Effector memory CD4-positive, alpha-beta T cell (primary cell): ENCODE data around the gene AP5S1.
"Not testable (repeated sequence)": the region's sequence is repeated elsewhere in the genome, so short reads cannot be mapped to it uniquely, and the experiment has no call there.

Source experiments
- DNase-seq, 3 donors: peaks; one replicate each; pipeline ENCODE4 v3.0.0-alpha.2; 2020
- H3K27ac ChIP-seq: 2 replicates; pipeline ENCODE4 v1.7.0; 2013; ENCODE audit warnings: mild to moderate bottlenecking, low read length, moderate library complexity; ENCODE audit not compliant: insufficient read depth, poor library complexity, severe bottlenecking
- H3K27me3 ChIP-seq: replicated peaks from 2 replicates; pipeline ENCODE4 v1.7.0; 2013; ENCODE audit warnings: mild to moderate bottlenecking, low read length; ENCODE audit not compliant: insufficient read depth, control insufficient read depth, poor library complexity, severe bottlenecking
- H3K36me3 ChIP-seq: 2 replicates; pipeline ENCODE4 v1.7.0; 2013; ENCODE audit warnings: mild to moderate bottlenecking, low read length, moderate library complexity; ENCODE audit not compliant: control insufficient read depth, insufficient read depth
- H3K4me1 ChIP-seq: 2 replicates; pipeline ENCODE4 v1.7.0; 2013; ENCODE audit warnings: low read length, mild to moderate bottlenecking; ENCODE audit not compliant: control insufficient read depth, insufficient read depth, poor library complexity, severe bottlenecking
- H3K4me3 ChIP-seq: 2 replicates; pipeline ENCODE4 v1.7.0; 2013; ENCODE audit warnings: low read length, low read depth, mild to moderate bottlenecking; ENCODE audit not compliant: insufficient read depth, poor library complexity, severe bottlenecking
- H3K9me3 ChIP-seq: 2 replicates; pipeline ENCODE4 v1.7.0; 2013; ENCODE audit warnings: mild to moderate bottlenecking, low read length, moderate library complexity; ENCODE audit not compliant: control insufficient read depth

The AP5S1 gene

DNA sequence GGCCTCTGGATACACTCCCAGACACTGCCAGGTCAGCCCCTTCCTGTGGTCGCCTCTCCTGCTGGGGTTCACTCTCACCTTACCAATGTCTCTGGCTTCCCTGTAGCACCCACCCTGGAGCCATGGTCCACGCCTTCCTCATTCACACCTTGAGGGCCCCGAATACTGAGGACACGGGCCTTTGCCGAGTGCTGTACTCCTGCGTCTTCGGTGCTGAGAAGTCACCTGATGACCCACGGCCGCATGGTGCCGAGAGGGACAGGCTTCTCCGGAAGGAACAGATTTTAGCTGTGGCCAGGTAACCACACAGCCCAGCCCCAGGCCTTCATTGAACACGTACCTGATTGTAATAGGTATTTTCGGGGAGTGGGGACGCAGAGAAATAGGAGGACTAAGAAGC lies 1.6 kb downstream of the AP5S1 start:
- Histone ChIP-seq H3K4me1 (peaks cover 15% of the 10 kb centered on the region), H3K27ac (no peak overlapping the region), H3K36me3 (peaks cover 25% of the 10 kb centered on the region), H3K27me3 (no peaks in the 10 kb centered on the region), H3K4me3 (no peak overlapping the region), H3K9me3 (no peaks in the 10 kb centered on the region)
- DNase-seq = no peak

DNA sequence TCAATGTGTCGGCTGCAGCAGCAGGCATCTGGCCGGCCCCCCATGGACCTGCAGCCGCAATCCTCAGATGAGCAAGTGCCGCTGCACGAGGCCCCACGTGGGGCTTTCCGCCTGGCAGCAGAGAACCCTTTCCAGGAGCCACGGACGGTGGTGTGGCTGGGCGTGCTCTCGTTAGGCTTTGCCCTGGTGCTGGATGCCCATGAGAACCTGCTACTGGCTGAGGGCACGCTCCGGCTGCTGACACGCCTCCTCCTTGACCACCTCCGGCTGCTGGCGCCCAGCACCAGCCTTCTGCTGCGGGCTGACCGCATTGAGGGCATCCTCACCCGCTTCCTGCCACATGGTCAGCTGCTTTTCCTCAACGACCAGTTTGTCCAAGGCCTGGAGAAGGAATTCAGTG lies 3.5 kb downstream of the AP5S1 start:
- no peak overlapping the region for H3K4me3 ChIP-seq
- no peak for DNase-seq
- peaks cover 9% of the 10 kb centered on the region for H3K4me1 ChIP-seq
- no peaks in the 10 kb centered on the region for H3K27me3 ChIP-seq
- H3K9me3 ChIP-seq = no peaks in the 10 kb centered on the region
- no peak overlapping the region for H3K27ac ChIP-seq
- H3K36me3 ChIP-seq = peaks cover 25% of the 10 kb centered on the region

DNA sequence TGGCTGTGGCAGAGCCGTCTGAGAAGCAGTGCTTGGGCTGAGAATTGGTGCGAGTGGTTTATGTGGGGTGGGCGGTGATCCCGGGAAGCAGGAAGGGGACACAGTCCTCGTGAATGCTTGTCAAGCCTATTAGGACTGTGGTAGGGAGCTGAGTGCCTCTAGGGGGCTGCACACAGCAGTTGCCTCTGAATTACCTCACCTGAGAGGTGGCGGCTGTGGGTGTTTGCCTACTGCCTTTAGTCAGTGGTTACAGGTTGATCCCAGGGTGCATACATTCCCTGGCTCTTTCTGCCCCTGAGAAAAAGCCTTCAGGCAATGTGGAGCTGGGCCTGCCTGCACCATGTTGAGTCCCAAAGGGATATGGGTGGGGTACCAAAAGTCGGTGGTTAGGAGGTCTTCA lies 5.2 kb downstream of the AP5S1 start:
- H3K36me3 ChIP-seq = peaks cover 25% of the 10 kb centered on the region
- H3K9me3 ChIP-seq = no peaks in the 10 kb centered on the region
- H3K4me1 ChIP-seq = no peaks in the 10 kb centered on the region
- no peak overlapping the region for H3K27ac ChIP-seq
- no peaks in the 10 kb centered on the region for H3K27me3 ChIP-seq
- DNase-seq = no peak
- no peak overlapping the region for H3K4me3 ChIP-seq

DNA sequence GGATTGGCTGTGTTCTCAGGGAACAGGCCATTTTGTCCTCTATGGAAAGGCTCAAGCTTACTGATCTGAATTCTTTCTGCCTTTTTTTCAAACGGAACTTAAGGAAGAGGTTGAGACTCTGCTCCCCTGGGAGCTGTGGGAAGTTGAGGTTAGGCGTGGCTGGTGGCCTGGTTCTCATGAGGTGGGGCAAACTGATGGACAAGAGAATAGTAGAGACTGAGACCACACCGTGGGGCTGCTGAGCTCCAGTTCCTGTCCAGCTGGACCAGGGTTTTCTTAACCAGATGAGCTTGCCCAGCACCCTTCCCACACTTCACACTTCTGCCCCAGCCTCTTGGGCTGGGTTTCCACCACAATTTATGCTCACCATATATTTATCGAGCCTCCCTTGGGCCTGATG lies 6.1 kb downstream of the AP5S1 start:
- DNase-seq = no peak
- peaks cover 25% of the 10 kb centered on the region for H3K36me3 ChIP-seq
- no peak overlapping the region for H3K27ac ChIP-seq
- H3K4me1 ChIP-seq = no peaks in the 10 kb centered on the region
- H3K4me3 ChIP-seq = no peak overlapping the region
- no peaks in the 10 kb centered on the region for H3K9me3 ChIP-seq
- no peaks in the 10 kb centered on the region for H3K27me3 ChIP-seq

DNA sequence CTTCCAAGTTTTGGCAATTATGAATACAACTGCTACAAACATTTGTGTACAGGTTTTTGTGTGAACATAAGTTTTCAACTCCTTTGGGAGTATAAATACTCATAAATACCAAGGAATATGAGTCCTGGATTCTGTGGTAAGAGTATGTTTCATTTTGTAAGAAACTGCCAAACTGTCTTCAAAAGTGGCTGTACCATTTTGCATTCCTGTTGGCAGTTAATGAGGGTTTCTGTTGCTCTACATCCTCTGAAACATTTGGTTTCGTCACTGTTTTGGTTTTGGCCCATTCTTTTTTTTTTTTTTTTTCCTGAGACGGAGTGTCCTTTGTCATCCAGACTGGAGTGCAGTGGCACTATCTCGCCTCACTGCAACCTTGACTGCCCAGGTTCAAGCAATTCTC lies 8.5 kb downstream of the AP5S1 start:
- peaks cover 13% of the 10 kb centered on the region for H3K36me3 ChIP-seq
- no peaks in the 10 kb centered on the region for H3K27me3 ChIP-seq
- no peaks in the 10 kb centered on the region for H3K9me3 ChIP-seq
- no peaks in the 10 kb centered on the region for H3K4me1 ChIP-seq
- DNase-seq = no peak
- no peak overlapping the region for H3K27ac ChIP-seq
- H3K4me3 ChIP-seq = no peak overlapping the region

DNA sequence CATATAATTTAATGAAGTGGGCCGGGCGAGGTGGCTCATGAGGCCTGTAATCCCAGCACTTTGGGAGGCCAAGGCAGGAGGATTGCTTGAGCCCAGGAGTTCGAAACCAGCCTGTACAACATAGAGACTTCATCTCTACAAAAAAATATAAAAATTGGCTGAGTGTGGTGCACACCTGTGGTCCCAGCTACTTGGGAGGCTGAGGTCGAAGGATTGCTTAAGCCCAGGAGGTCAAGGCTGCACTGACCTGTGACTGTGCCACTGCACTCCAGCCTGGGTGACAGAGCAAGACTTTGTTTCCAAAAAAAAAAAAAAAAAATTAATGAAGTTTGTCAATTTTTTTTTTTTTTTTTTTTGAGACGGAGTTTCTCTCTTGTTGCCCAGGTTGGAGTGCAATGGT lies 9.5 kb downstream of the AP5S1 start:
- H3K27ac ChIP-seq, H3K4me3 ChIP-seq, H3K36me3 ChIP-seq, H3K9me3 ChIP-seq, H3K4me1 ChIP-seq, H3K27me3 ChIP-seq, DNase-seq: not testable (repeated sequence)

DNA sequence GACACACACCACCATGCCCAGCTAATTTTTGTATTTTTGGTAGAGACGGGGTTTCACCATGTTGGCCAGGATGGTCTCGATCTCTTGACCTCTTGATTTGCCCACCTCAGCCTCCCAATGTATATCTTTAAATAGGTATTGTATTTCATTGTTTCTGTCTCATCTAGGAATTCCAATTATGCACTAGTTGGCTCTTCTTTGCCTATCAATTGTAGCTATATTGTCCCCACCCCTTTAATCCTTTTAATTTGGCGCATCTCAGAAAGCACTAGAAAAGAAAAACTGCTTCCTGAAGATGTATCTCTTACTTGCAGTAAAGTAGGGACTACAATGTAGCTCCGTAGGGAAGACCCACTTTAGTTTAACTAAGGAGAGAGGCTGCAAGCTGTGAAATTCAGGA lies 15.8 kb downstream of the AP5S1 start:
- Histone ChIP-seq H3K4me1 (no peaks in the 10 kb centered on the region), H3K27me3 (no peaks in the 10 kb centered on the region), H3K4me3 (no peak overlapping the region), H3K36me3 (no peaks in the 10 kb centered on the region), H3K9me3 (no peaks in the 10 kb centered on the region), H3K27ac (no peak overlapping the region)
- DNase-seq = no peak

DNA sequence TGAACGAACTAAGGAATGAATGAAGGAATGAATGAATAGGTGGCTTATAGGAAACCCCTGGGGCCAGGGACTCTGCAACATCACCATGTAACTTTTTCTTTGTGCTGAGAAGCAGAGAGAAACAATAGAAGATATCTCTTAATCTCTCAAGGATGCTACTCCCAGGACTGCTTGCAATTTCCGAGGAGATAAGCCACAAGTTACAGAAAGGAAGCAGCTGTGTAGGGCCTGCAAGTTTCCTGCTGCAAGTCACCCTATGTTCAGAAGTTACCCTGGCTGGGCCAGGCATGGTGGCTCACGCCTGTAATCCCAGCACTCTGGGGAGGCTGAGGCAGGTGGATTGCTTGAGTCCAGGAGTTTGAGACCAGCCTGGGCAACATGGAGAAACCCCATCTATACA lies 19.0 kb downstream of the AP5S1 start:
- Histone ChIP-seq H3K9me3 (no peaks in the 10 kb centered on the region), H3K4me1 (no peaks in the 10 kb centered on the region), H3K36me3 (no peaks in the 10 kb centered on the region), H3K27me3 (no peaks in the 10 kb centered on the region), H3K27ac (no peak overlapping the region), H3K4me3 (no peak overlapping the region)
- no peak for DNase-seq

DNA sequence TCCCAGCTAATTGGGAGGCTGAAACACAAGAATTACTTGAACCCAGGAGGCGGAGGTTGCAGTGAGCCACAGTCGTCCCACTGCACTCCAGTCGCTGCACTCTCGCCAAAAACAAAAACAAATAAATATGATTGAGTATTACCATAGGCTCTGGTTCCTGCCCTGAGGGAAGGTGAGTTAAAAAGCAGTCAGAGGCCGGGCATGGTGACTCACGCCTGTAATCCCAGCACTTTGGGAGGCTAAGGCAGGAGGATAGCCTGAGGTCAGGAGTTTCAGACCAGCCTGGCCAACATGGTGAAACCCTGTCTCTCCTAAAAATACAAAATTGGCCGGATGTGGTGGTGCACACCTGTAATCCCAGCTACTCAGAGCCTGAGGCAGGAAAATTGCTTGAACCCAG lies 19.9 kb downstream of the AP5S1 start:
- H3K27ac ChIP-seq = not testable (repeated sequence)

DNA sequence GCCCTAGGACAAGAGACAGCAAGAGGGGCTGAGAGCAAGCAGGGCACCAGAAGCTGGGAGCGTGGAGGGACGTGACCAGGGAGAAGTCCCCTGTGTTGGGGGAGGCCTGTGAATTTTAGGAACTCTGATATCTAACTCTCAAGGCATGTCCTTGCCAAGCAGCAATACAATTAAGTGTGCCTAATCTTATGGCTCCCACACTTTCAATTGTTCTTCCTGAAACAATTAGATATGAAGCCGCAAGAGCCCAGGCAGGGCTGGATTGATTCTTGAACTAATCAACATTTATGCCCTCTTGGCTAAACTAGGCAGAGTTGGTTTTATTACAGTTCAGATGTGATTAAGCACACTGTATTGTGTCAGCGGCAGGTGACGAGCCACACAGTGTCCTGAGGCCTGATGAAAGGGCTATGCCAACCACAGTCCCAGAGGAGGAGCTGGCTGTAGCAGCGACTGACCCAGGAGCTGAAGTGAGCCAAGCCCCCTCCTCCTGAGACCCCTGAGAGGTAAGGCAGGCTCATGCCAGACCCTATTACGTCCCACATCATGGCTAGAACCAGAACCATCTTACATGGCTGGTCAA lies 22.1 kb downstream of the AP5S1 start:
- Histone ChIP-seq H3K4me3 (no peak overlapping the region), H3K27me3 (no peaks in the 10 kb centered on the region), H3K36me3 (no peaks in the 10 kb centered on the region), H3K4me1 (peaks cover 3% of the 10 kb centered on the region), H3K27ac (no peak overlapping the region), H3K9me3 (no peaks in the 10 kb centered on the region)
- no peak for DNase-seq

More for the DNA sequence above, 19.9 kb downstream of the AP5S1 start:
- DNase-seq, H3K4me1 ChIP-seq, H3K27me3 ChIP-seq, H3K4me3 ChIP-seq, H3K36me3 ChIP-seq, H3K9me3 ChIP-seq: not testable (repeated sequence)

DNA sequence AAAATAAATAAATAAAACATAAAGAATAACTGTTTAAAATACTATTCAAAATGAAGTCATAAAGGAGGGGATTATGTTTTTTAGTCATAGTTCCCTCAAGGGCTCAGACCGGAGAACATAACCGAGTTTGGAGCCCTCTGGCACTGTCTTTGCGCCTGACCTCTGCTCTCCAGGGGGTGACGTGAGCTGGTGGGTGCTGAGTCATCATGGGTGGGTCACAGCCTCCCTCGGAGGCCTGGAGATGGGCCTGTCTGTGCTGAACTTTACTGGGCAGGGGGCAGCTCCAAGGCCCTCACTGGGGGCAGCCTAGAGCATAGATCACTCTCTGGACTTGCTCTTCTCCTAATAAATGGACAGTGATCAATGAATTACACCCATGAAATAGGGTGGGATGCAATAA lies 23.1 kb downstream of the AP5S1 start:
- Histone ChIP-seq H3K4me3 (no peak overlapping the region), H3K4me1 (peaks cover 7% of the 10 kb centered on the region), H3K9me3 (no peaks in the 10 kb centered on the region), H3K36me3 (no peaks in the 10 kb centered on the region), H3K27me3 (no peaks in the 10 kb centered on the region), H3K27ac (no peak overlapping the region)
- no peak for DNase-seq
